Measurements from ENCODE around the gene ITGBL1. TPM values are rescaled to one million over a fixed set of nuclear protein-coding genes. Genes with fewer than 3 reads are reported as not detected.

ITGBL1 gene
- total and polyA plus RNA-seq, 2 of the 8 experiments (the other 6 are each of a cell fraction or from before 2014, with no cell fraction given): not detected

DNA sequence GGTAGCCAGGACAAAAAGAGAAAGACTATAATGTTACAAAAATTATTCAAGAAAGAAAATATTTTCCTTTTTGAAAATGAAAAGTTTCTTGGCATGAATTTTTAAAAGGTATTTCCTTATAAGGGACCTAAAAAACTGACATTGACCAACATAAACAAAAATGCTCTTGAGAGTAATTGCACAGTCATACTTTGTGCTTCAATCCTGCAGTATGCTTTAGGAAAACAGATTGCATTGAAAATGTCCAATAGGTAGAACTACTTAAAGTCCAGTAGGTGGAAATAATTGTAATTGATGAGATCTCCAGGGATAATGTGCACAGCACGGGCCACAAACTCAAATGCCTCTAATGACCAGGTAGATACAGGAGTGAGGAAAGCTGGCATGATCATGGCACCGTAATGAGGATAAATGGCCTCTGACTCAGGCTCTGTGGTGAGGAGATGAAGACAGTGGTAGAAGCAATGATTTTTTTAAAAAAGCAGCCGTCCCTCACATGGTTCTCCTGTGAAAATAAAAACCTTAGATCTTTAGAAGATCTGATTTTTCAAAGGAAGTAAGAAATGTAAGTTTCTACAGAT is 278.0 kb downstream of the ITGBL1 start:
- H3K4me2 ChIP-seq (ENCODE audit: insufficient read depth in 1 of 2, low read depth in 2 of 2, low read length in 2 of 2): no peak overlapping the region
- no peak overlapping the region for H4K8ac ChIP-seq (ENCODE audit: extremely low read depth, insufficient read depth, low read length)
- H4K20me1 ChIP-seq (replicated peaks in 1 of 2; ENCODE audit: control insufficient read depth in 1 of 2, insufficient read depth in 2 of 2, low read length in 2 of 2): no peaks in the 10 kb centered on the region
- no peaks in the 10 kb centered on the region for H3K9me3 ChIP-seq (ENCODE audit: insufficient read depth in 2 of 2, low read depth in 1 of 2, low read length in 1 of 2)
- DNase-seq (ENCODE audit: low read depth in 1 of 2, low spot score in 2 of 2) (no peak), FAIRE-seq (no peak)
- no peak overlapping the region for H3K9ac ChIP-seq (replicated peaks in 1 of 4; ENCODE audit: extremely low read depth in 1 of 4, low read depth in 3 of 4, low read length in 3 of 4)
- no peak overlapping the region for H3K18ac ChIP-seq (ENCODE audit: extremely low read depth, low read length)
- no peaks in the 10 kb centered on the region for H3K4me1 ChIP-seq (replicated peaks in 1 of 4; ENCODE audit: control insufficient read depth in 3 of 4, insufficient read depth in 4 of 4, low read length in 3 of 4)
- no peak overlapping the region for H3K14ac ChIP-seq (ENCODE audit: insufficient read length)
- H2AK5ac ChIP-seq (ENCODE audit: low read depth, low read length): no peak overlapping the region
- no peak overlapping the region for H2BK120ac ChIP-seq (replicated peaks; ENCODE audit: low read depth, low read length)
- no peak overlapping the region for H2BK12ac ChIP-seq (ENCODE audit: low read depth, low read length)
- no peaks in the 10 kb centered on the region for H3K23me2 ChIP-seq (ENCODE audit: low read depth, low read length)
- no peaks in the 10 kb centered on the region for H3K79me1 ChIP-seq (ENCODE audit: low read depth, low read length)
- H3K79me2 ChIP-seq (ENCODE audit: control insufficient read depth in 1 of 2, insufficient read depth in 2 of 2, low read length in 2 of 2): no peaks in the 10 kb centered on the region
- no peak overlapping the region for H4K5ac ChIP-seq (ENCODE audit: insufficient read length, low read depth, low read length)
- POLR2A ChIA-PET (ENCODE audit: partially characterized antibody): no interaction called here
- no peak overlapping the region for H2BK15ac ChIP-seq (ENCODE audit: low read length)
- H2BK20ac ChIP-seq (ENCODE audit: low read length): no peak overlapping the region
- no peak overlapping the region for H3K27ac ChIP-seq (ENCODE audit: low read depth, low read length)
- H3K36me3 ChIP-seq (ENCODE audit: control insufficient read depth in 2 of 4, insufficient read depth in 4 of 4, low read length in 3 of 4): no peaks in the 10 kb centered on the region
- no peak overlapping the region for H3K4ac ChIP-seq (replicated peaks; ENCODE audit: insufficient read length, low read depth, low read length)
- H3K27me3 ChIP-seq (replicated peaks in 1 of 4; ENCODE audit: control insufficient read depth in 3 of 4, extremely low read depth in 1 of 4, insufficient read depth in 3 of 4, low read length in 3 of 4): no peaks in the 10 kb centered on the region
- no peak overlapping the region for H2BK5ac ChIP-seq (ENCODE audit: low read depth, low read length)
- no peak overlapping the region for H3K56ac ChIP-seq (replicated peaks; ENCODE audit: insufficient read length, low read depth, low read length)
- CTCF ChIA-PET (ENCODE audit: partially characterized antibody): no interaction called here
- H2AFZ ChIP-seq (ENCODE audit: low read length): no peak overlapping the region
- no peak overlapping the region for H4K91ac ChIP-seq (replicated peaks; ENCODE audit: insufficient read length, low read length)
- 94% methylated on average over 3 of the region's 3 CpGs; no CpG with 5 or more reads in 1 of the 2 experiments for WGBS, 2 experiments (ENCODE audit: extremely low coverage in 1 of 2, insufficient coverage in 1 of 2, insufficient read length in 1 of 2, insufficient replicate concordance in 2 of 2, low coverage in 1 of 2, low lambda C conversion rate in 2 of 2, missing lambda C conversion rate in 1 of 2)
- H3K4me3 ChIP-seq (ENCODE audit: extremely low read depth in 1 of 4, insufficient read depth in 2 of 4, low read depth in 3 of 4, low read length in 4 of 4): no peak overlapping the region
- H3K23ac ChIP-seq (ENCODE audit: insufficient read length): no peak overlapping the region
- TF ChIP-seq TBP (IDR thresholded peaks at IDR 0.05; ENCODE audit: low read depth, low read length): no peak
